ENCODE data around the gene STEAP3.

STEAP3 gene

DNA sequence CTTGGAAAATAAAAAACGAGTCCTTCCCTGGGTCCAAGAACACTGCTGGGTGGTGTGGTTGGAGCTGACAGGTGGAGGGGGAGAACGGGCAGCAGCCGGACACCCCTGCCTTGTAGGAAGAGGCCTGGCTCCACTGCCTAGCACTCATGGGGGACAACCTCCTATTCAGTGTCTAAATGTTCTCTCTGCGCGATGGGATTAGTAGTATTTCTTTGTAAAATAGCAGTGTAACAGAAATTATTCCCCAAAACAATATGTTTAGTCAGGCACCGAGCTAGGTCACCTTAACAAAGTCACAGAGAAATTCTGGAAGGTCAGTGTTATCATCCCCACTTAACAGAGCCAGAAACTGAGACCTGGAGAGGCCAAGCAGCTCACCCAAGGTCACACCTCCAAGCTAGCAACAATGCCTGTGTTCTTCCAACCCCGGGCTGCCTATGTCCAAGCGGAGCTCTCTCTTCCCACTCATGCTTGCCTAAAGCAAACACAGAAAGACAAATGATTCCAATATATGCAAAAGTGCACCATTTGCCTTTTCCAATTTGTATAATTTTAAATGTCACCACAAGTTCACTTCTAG lies 68.0 kb downstream of the STEAP3 start:
- DNase-seq (ENCODE audit: low read depth in 2 of 3, low spot score in 1 of 3), result no peak

DNA sequence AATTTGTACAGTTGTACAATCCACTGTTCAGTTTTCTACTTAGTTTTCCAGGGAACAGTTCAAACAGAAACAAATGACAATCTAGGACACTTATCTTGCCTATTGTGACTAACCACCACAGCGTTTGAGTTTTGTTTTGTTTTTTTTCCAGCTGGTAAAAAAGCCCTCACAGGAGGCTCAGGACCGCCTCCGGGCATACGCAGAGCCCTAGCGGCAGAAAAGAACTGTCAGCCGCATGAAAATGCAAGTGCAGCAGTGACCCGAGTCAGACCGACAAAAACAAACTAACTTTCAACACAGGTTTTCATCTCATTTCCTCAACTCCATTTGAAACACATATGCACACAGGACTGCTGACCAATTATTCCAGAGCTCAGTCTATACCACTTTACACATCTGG lies 68.6 kb downstream of the STEAP3 start:
- no peak for DNase-seq (ENCODE audit: low read depth in 2 of 3, low spot score in 1 of 3)

DNA sequence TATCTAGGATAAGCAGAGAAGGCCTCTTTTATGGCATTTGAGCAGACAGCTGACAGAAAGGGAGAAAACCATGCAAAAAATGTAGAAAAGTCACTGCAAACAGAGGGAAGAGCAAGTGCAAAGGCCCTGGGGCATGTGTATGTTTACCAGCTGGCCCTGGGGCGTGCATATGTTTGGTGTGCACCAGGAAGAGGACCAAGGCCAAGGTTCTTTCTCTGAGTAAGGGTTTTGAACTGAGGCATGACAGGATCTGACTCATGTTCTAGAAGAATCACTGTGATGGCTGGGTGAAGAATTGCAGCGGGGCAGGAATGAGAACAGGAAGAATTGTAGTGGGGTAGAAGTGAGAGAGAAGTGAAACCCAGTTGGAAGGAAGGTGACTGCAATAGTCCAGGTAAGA lies 69.6 kb downstream of the STEAP3 start:
- DNase-seq (ENCODE audit: low read depth in 2 of 3, low spot score in 1 of 3), result no peak

DNA sequence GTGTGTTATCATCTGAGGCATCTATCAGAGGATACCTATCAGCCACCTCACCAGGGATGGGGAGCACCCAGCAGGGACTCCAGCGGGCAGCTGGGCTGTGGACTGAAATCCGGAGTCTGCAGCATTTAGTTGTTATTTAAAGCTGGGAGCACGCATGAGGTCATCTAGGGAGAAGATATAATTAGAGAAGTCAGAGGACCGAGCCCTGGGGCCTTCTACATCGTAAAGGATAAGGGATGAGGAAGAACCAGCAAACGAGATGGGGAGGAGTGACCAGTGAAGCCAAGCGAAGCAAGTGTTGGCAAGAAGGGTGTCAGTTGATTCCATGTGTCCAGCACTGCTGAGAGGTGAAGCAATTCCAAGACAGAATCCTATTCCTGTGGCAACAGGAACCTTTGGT lies 70.3 kb downstream of the STEAP3 start:
- no peak for DNase-seq (ENCODE audit: low read depth in 2 of 3, low spot score in 1 of 3)

DNA sequence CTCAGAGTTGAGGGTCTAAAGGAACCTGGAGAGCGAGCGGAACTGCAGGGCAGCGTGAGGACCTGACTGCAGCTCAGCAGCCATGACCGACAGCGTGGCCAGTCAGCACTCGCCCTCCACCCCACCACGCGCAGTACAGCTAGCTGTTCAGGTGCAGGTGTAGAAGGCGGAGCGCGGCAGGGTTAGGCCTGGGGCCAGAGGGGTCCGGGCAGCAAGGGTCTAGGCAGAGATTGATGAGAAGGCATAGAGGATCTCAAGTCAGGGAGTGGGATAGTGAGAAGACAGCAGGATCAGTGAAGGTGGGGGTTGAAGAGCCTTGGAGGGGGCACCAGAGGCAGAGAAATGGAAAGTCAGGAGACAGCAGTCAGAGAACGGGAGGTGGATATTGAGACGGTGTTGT lies 71.0 kb downstream of the STEAP3 start:
- no peak for DNase-seq (ENCODE audit: low read depth in 2 of 3, low spot score in 1 of 3)

DNA sequence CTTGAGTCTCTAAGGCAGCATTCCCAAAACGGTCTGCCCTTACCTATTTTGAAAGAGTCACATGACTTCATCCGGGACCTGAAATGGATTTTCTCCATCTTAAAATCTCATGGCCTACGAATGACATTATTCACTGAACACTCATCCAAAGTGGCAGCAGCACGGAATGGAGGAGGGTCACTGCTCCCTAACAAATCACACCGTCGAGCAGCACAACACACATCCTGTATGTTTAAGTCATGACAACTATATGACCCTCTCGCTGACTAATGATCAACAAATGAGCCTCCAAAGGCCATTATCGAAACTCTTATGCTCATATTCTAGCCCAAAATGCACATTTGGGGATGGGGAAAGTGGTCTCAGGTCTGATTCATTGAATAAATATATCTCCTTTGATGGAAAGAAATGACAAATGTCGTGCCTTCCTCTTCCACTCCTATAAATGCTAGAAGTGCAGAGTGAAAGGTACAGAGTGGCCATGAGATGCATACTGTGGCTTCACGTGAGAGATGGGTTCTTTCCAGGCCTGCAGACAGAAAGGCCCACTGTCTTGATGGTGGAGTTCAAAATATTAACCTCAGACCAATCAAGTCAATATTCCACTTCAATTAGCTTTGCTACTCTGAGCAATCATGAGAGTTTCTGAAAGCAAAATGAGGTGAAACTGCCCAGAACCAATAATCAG lies 72.2 kb downstream of the STEAP3 start:
- no peak for DNase-seq (ENCODE audit: low read depth in 2 of 3, low spot score in 1 of 3)

DNA sequence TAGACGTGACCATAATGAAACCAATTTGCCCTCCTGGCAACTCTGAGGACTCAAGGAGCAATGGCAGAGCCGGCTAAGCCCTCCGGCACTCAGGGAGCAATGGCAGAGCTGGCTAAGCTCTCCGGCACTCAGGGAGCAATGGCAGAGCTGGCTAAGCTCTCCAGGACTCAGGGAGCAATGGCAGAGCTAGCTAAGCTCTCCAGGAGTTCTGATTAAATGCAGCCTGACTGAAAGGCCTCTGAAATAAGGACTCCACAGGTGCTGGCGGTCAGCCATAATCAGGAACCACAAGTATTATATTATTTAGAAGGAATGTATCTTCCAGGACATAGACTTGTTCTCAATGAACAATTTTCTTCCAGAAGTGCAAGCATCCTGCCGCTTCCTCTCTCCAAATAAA lies 77.8 kb downstream of the STEAP3 start:
- DNase-seq (ENCODE audit: low read depth in 2 of 3, low spot score in 1 of 3), result no peak

DNA sequence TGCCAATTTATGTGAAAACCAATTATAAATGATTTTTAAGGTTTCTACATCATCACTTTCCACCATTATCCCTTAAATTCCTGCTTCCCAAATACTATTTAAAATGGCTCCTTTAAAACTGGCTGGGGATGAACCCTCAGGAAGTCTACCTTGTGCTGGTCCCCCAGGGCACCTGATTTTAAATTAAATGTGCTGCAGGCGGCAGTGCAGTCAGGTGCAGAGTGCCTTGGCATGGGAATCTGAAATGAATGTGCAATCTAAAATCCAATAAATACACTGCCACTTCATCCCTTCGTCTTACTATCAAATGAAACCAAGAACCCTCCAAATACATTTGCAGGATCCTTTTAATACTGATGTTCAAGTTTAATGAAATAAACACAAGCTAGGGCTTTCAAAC lies 81.2 kb downstream of the STEAP3 start:
- no peak for DNase-seq (ENCODE audit: low read depth in 2 of 3, low spot score in 1 of 3)

DNA sequence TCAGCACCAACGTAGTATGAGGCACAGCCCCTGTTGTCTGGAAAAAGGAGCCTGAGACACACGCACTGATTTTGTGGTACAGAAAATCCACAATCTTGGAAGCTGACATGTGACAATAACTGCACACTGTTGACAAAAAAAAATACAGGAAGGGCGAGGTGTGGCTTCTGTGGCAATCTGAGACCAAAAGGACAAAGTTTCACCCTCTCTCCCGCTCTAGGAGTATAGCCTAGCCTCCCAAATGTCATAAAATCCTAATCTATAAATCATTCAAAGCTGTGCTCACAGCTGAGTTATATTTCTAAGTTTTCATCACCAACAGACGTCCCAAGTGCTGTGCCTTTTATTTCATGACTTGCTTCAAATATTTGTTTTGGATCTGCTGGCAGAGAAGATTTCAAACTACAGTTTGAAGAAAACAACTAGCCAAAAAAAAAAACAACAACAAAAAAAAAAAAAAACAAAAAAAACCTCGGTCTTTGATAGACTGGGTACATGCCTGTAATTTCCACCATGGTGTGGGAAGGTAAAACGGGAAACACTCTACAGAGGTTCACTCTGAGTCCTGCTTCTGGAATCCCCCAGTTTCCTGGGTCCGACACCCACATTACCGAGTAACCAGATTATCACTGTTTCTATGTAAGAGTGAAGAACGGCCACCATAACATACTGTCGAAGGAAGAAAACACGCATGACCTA lies 82.0 kb downstream of the STEAP3 start:
- no peak for DNase-seq (ENCODE audit: low read depth in 2 of 3, low spot score in 1 of 3)

DNA sequence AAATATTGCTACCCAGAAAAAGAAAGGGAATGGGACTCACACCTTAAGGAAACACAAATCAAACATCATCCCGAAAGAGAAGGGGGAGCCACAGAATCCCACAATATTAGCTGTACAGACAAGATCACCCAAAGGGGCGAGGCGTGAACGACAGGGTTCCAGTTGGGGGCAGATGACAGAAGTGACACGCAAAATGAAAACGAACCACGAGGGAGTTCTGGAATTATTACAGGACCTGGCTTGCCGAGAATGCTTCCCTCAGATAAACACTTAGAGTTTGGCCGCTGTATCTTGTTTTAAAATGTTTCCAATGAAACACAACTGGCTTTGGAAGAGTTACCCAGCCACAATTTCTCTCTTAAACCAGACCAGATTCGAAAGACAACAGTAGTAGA lies 82.6 kb downstream of the STEAP3 start:
- DNase-seq (ENCODE audit: low read depth in 2 of 3, low spot score in 1 of 3), result no peak

DNA sequence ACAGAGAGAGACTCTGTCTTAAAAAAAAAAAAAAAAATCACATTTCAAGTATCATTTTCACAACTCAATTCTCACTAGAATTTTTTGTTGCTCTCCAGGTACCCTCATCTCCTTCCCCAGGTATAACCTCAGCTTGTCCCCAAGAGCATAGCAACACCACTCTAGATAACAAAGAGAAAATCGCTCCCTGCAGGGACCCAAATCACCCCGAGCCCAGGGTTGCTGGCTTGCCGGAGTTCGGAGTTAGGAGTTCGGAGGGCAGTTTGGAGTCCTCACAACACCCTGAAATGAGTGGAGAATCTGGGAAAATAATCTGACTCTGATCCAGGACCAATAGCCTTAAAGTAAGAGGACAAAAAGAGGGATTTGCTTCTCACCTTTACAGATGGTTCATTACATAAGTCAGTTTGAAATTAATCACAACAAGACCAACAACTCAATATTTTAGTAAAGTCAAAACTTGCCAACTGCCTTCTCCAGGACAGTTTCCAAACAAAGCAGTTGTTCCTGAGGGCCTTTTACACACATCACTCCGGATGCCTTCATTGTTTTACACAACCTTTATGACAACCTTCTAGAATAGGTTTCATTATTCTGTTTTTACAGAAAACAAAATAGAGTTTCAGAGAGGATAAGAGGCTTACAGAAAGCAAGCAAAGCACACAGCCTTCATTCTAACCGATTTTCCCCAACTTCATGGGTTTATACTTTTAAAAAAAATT lies 83.9 kb downstream of the STEAP3 start:
- no peak for DNase-seq (ENCODE audit: low read depth in 2 of 3, low spot score in 1 of 3)

DNA sequence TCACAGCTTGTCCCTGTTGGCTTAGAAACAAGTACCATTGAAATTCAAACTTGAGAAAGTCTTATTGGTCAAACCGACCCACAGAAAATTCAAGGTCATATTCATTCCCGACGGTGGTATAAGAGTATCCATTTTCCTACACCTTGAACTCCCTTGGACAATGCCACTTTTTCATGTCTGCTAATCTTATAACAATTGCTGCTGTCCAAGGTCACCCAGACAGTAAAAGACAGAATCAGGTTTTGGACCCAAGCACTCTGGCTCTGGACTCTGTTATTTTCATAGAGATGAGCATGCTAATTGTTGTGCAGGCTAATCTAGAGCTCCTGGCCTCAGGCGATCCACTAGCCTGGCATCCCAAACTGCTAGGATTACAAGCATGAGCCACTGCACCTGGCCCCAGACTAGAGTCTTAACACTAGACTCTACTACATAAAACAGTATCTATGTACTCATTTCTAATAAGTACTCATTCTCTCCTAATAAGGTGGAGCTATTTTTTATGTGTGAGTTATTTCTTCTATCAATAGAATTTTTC lies 85.2 kb downstream of the STEAP3 start:
- DNase-seq (ENCODE audit: low read depth in 2 of 3, low spot score in 1 of 3), result no peak

DNA sequence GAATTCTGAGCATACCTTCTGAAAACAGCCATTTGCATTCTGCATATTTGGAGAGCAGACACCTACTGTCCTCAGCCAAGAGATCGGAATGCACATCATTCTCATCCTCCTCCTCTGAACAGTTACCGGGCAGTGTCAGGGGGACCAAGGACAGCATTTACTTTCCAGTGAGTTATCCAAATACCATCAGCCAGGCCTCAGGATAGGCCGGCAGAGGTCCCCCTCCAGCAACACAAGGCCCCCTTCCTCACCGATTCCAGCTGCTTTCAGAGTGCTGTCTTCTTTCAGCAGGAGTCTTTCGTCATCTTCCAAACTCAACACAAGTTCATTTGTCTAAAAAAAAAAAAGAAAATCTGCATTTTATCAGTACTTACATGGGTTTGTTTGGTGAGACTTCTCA lies 87.7 kb downstream of the STEAP3 start:
- DNase-seq (ENCODE audit: low read depth in 2 of 3, low spot score in 1 of 3), result no peak

DNA sequence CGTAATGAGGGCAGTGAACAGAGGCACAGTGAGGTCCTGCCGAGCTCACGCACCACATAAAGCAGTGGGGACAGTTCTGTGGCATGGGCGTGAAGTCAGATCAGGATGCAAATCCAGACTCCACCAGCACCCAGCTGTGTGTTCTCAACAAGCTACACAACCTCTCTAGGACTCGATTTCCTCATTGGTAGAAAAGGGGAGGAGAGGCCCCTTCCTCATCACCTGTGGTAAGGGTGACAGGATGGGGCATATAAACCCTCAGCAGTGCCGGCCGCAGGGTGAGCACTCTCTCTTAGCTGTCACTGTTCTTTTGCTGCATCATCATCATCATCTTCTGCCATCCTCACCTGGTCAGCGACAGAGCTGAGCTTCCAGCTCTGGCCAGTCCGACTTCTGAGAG lies 88.2 kb downstream of the STEAP3 start:
- no peak for DNase-seq (ENCODE audit: low read depth in 2 of 3, low spot score in 1 of 3)
